ENCODE measurements around the gene ZDHHC4. TPM values are rescaled to one million over a fixed set of nuclear protein-coding genes. Genes with fewer than 3 reads are reported as not detected.

The ZDHHC4 gene
- polyA plus RNA-seq, 2 of the 4 experiments (the other 2 are of a cell fraction): 42.8 to 118 TPM

GRCh38 chr7:6615723-6616555, 38.7 kb downstream of the ZDHHC4 start:
- ATAC-seq (peak; percentile 40 to 44; a peak in 4 of 6 replicates), FAIRE-seq (no peak), DNase-seq (ENCODE audit: low read depth in 1 of 2, low spot score in 1 of 2) (no peak)
- Histone ChIP-seq H3K4me3 (peak overlapping the region; percentile 64), H3K4me2 (peak overlapping the region; percentile 94), H3K27ac (peak overlapping the region; percentile 68 to 90), H3K9me3 (no peaks in the 10 kb centered on the region), H3K4me1 (no peaks in the 10 kb centered on the region)
- CTCF ChIA-PET: interaction anchor here (1.0 to 1.1 kb wide), 2 partner anchors 16 to 25 kb away, joined by 4 to 5 read pairs; partner anchors contain the start of gene INTS15
- POLR2A ChIA-PET: interaction anchor here (1.2 kb wide), 1 partner anchor 39 kb away, joined by 3 read pairs; the partner anchor contains the start of gene ZDHHC4
- no peak for TF ChIP-seq HOXB5 (CRISPR knock-in tag; IDR thresholded peaks at IDR 0.05)
- no peak for TF ChIP-seq CHD4 (IDR thresholded peaks at IDR 0.05; ENCODE audit: borderline replicate concordance)
- TF ChIP-seq POLR2AphosphoS2 (conservative IDR thresholded peaks at IDR 0.05; ENCODE audit: low read length): no peak
- WGBS (ENCODE audit: missing lambda C conversion rate): 63% methylated on average over 27 of the region's 63 CpGs

DNA sequence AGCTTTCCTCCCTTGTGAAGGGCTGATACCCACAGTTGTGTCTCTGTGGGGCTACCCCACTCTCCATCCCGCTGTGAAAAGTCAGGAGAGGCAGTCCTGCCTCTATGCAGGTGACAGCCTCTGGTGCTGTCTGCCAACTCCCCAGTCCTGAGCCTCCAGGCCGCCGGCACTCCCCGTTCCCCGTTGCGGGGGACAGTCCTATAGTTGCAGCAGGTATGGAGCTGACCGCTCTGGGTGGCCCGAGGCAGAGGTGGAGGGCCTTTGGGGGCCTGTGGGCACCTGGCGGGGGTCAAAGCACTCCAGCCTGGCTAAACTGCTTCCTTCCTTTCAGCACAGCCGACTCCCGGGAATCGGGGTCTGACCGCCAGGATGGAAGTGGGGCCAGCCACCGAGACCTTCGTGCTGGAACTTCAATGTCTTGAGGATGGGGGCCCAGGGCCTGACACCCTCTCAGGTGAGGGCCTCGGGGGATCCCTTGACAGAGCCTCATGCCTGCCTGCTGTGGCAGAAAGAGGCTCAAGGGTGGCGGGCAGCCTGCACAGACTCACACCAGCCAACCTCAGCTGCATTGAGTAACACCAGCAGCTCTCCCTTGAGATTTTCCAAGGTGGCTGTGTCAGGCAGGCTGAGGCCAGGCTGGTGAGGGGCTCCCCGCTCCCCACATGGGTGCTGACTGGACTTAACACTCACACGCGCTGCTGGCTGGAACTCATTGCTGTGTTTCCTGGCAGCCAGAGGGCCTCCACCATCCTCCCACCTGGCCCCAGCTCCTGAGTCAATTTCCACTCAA, 39.8 kb downstream of the ZDHHC4 start:
- ATAC-seq (peak in 1 of 2 experiments; percentile 7; a peak in 1 of 6 replicates), DNase-seq (ENCODE audit: low read depth in 1 of 2, low spot score in 1 of 2) (no peak), FAIRE-seq (no peak)
- Histone ChIP-seq H3K4me3 (no peak overlapping the region), H3K9me3 (no peaks in the 10 kb centered on the region), H3K27ac (no peak overlapping the region), H3K4me1 (no peaks in the 10 kb centered on the region), H3K4me2 (no peak overlapping the region)
- WGBS (ENCODE audit: missing lambda C conversion rate): 87% methylated on average over 16 of the region's 20 CpGs
- TF ChIP-seq SMC3 (IDR thresholded peaks at IDR 0.05): no peak
- no peak for TF ChIP-seq ZNF302 (CRISPR knock-in tag; IDR thresholded peaks at IDR 0.05)
- TF ChIP-seq MYC (IDR thresholded peaks at IDR 0.05; ENCODE audit: borderline replicate concordance, low read length): no peak
- no peak for TF ChIP-seq NPAS2 (CRISPR knock-in tag; IDR thresholded peaks at IDR 0.05; ENCODE audit: borderline replicate concordance)
- TF ChIP-seq JUNB (IDR thresholded peaks at IDR 0.05): no peak
- TF ChIP-seq ELK1 (IDR thresholded peaks at IDR 0.05; ENCODE audit: low read depth, low read length): no peak
- no peak for TF ChIP-seq NFE2L2 (conservative IDR thresholded peaks at IDR 0.05; ENCODE audit: low read length)
- no peak for TF ChIP-seq MAZ (IDR thresholded peaks at IDR 0.05; ENCODE audit: borderline replicate concordance, low read depth, low read length)
- no peak for TF ChIP-seq RARB (CRISPR knock-in tag; IDR thresholded peaks at IDR 0.05)
- TF ChIP-seq CBX8 (IDR thresholded peaks at IDR 0.05): no peak
- TF ChIP-seq POLR2A (IDR thresholded peaks at IDR 0.05; ENCODE audit: low read length): no peak
- no peak for TF ChIP-seq ZC3H11A (IDR thresholded peaks at IDR 0.05)
- ChIA-PET CTCF (interaction anchor here (1.0 to 1.1 kb wide), 2 partner anchors 17 to 27 kb away, joined by 4 to 5 read pairs; partner anchors contain the start of gene INTS15), POLR2A (no interaction called here)

DNA sequence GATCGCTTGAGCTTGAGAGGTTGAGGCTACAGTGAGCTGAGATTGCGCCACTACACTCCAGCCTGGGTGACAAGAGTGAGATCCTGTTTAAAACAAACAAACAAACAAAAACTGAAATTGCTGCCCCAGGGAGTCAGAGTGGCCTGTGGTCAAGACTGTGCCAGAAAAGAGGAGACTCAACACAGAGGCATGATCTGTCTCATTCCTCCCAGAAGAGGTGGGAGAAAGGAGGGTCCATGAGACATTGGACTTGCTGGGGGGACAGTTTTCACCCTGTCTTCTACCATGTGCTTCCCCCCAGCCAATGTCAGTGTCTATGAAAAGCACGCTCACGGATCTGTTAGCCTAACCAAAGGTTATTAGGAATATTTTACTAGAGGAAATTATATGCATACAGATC, 41.4 kb downstream of the ZDHHC4 start:
- FAIRE-seq: no peak
- H3K4me3 ChIP-seq: no peak overlapping the region
- WGBS (ENCODE audit: missing lambda C conversion rate): 91% methylated on average over 4 of the region's 4 CpGs
- no peak for ATAC-seq
- H3K9me3 ChIP-seq: no peaks in the 10 kb centered on the region
- H3K4me2 ChIP-seq: no peak overlapping the region
- no peak overlapping the region for H3K27ac ChIP-seq
- DNase-seq (ENCODE audit: low read depth in 1 of 2, low spot score in 1 of 2): no peak
- POLR2A ChIA-PET: no interaction called here
- H3K4me1 ChIP-seq: no peaks in the 10 kb centered on the region
- CTCF ChIA-PET: no interaction called here
- TF ChIP-seq RNF2 (IDR thresholded peaks at IDR 0.05; ENCODE audit: borderline replicate concordance, low read depth): no peak
- TF ChIP-seq HDAC2 (IDR thresholded peaks at IDR 0.05): no peak
- TF ChIP-seq NPAS2 (CRISPR knock-in tag; IDR thresholded peaks at IDR 0.05; ENCODE audit: borderline replicate concordance): no peak
- no peak for TF ChIP-seq TFCP2L1 (CRISPR knock-in tag; IDR thresholded peaks at IDR 0.05)
- TF ChIP-seq ATOH8 (CRISPR knock-in tag; IDR thresholded peaks at IDR 0.05; ENCODE audit: low read depth): no peak
- no peak for TF ChIP-seq EHF (CRISPR knock-in tag; IDR thresholded peaks at IDR 0.05)
- TF ChIP-seq, protein P1, sequence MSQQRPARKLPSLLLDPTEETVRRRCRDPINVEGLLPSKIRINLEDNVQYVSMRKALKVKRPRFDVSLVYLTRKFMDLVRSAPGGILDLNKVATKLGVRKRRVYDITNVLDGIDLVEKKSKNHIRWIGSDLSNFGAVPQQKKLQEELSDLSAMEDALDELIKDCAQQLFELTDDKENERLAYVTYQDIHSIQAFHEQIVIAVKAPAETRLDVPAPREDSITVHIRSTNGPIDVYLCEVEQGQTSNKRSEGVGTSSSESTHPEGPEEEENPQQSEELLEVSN (IDR thresholded peaks at IDR 0.05; ENCODE audit: borderline replicate concordance, low read depth): no peak

Data from A549 (cell line).